ENCODE results near the gene KLK10. TPM values are rescaled to one million over a fixed set of nuclear protein-coding genes. Genes with fewer than 3 reads are reported as not detected.
A peak's percentile ranks its signal among the peaks of the same experiment; 100 is the strongest.

KLK10 gene
- total RNA-seq, 1 donor from 2014 or later = not detected

GRCh38 chr19:50969810-50970209 lies 49.7 kb downstream of the KLK10 start:
- peak; percentile 35 for DNase-seq (ENCODE audit: low spot score)

DNA sequence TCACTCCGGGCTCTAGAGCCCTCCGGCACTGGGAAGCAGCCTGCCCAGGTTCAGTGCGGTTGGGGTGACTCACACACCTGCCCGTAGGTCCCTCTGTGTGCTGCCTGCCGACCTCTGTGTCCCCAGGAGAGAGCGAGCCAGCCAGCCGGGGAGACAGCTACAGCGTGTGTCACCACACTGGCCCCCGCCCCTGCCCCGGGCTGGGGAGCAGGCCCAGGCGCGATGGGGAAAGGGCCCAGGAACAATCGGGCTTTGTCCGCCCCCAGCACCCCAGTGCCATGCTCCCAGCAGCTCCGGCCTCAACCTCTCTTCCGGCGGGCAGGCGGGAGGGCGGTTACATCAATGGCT lies 50.1 kb downstream of the KLK10 start, which contains the start of gene KLK6:
TSS of gene KLK6 (minus strand) at position 179 of the 348 bp plus-strand sequence. CDS start 1,487 bp downstream, outside the sequence.
- DNase-seq (ENCODE audit: low spot score) = no peak

DNA sequence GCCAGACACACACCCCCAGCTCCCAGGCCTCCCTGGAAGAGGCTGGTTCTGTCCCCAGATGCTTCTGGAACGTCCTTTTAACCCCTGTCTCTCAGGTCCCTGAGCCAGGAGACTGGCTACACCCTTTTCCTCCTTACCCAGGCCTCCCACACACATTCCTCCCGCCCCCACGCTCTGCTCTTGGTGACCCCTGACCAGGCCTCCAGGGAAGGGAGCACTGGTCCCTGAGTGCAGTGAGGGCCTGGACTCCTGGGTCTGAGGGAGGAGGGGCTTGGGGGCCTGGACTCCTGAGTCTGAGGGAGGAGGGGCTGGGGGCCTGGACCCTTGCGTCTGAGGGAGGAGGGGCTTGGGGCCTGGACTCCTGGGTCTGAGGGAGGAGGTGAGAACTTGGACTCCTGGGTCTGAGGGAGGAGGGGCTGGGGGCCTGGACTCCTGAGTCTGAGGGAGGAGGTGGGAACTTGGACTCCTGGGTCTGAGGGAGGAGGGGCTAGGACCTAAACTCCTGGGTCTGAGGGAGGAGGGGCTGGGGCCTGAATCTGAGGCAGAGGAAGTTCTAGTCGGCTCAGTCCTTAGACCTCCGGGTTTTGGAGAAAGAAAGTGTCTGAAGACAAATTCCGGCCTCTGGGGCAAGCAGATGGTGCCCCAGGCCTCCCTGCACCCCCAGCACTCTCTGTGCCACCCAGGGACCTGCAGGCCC lies 50.6 kb downstream of the KLK10 start:
- DNase-seq (ENCODE audit: low spot score) = peak; percentile 74

DNA sequence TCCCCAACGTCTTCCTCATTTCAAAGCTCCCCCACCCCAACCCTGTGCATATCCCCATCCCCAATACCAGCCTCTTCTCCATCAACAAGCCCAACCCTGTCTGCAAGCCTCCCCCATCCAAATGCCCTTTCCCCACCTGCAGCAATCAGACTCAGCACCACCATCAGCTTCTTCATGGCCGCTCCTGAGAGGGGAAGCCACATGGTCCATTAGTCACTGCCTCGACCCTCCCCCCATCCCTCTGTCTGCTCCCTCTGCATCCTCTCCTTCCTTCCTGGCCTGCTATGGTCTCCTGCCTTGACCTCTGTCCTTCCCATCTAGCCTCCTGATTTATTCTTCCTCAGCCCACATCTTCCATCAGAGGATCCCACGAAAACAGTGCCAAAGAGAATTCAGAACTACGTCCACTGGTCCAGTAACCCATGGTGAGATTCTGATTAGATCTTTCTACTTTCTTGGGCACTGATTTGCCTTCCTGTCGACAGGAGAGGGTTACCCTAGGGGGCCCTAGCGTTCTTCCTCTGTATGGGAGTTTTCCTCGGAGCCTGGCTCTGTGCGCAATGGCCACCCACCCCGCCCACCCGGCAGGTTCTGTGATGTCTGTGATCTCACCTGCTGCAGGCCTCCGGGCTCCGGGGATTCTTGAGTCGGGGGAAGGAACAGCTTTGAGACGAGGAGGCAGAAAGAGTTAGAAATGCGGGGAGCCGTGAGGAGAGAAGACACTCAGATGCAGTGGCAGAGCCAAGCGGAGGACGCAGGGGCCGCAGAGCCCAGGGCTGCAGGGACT lies 51.4 kb downstream of the KLK10 start:
- peak; percentile 68 for DNase-seq (ENCODE audit: low spot score)

DNA sequence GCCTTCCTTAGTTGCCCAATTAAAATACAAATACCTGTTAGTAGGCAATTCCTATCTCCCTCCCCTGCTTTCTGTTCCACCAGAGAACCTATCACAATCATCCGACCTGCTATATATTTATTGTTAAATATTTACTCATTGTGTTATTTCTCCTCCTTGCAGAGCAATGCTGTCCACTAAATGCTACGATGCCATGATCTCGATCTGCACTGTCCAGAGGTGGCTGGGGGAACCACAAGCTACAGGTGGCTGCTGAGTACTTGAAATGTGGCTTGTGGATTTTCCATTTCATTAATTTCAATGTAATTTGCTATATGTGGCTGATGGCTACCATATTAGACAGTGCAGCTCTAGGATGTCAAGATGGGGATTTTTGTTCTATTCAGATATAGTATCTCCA lies 55.2 kb downstream of the KLK10 start:
- no peak for DNase-seq (ENCODE audit: low spot score)

GRCh38 chr19:50963381-50963780 lies 56.1 kb downstream of the KLK10 start:
- no peak for DNase-seq (ENCODE audit: low spot score)

Other genes starting within 250 kb of the KLK10 start
- gene GPR32, start 249.2 kb downstream of the KLK10 start, total RNA-seq = not detected
- not detected for gene ACP4, start 229.3 kb downstream of the KLK10 start, total RNA-seq
- gene KLK1, start 195.9 kb downstream of the KLK10 start, total RNA-seq = 1.1 TPM
- not detected for gene KLK15, start 186.1 kb downstream of the KLK10 start, total RNA-seq
- gene KLK3, start 164.8 kb downstream of the KLK10 start, total RNA-seq = not detected
- gene KLK2, start 146.3 kb downstream of the KLK10 start, total RNA-seq = not detected
- not detected for gene KLK4, start 108.3 kb downstream of the KLK10 start, total RNA-seq
- gene KLK5, start 66.7 kb downstream of the KLK10 start, total RNA-seq = not detected
- gene KLK6, start 50.1 kb downstream of the KLK10 start, total RNA-seq = not detected
- gene KLK7, start 35.8 kb downstream of the KLK10 start, total RNA-seq = not detected
- gene KLK8, start 18.1 kb downstream of the KLK10 start, total RNA-seq = not detected
- not detected for gene KLK11, start 6.9 kb upstream of the KLK10 start, total RNA-seq
- gene KLK12, start 15.3 kb upstream of the KLK10 start, total RNA-seq = not detected
- not detected for gene KLK13, start 45.4 kb upstream of the KLK10 start, total RNA-seq
- not detected for gene KLK14, start 63.2 kb upstream of the KLK10 start, total RNA-seq
- 10.0 TPM for gene CTU1, start 88.7 kb upstream of the KLK10 start, total RNA-seq
- 19.0 TPM for gene SIGLEC9, start 105.2 kb upstream of the KLK10 start, total RNA-seq
- 8.1 TPM for gene SIGLEC7, start 122.6 kb upstream of the KLK10 start, total RNA-seq
- gene CD33, start 205.4 kb upstream of the KLK10 start, total RNA-seq = 18.6 TPM
- gene SIGLECL1, start 231.4 kb upstream of the KLK10 start, total RNA-seq = not detected